H1 (cell line): ENCODE results near the gene IPO11. TPM values are rescaled to one million over a fixed set of nuclear protein-coding genes. Genes with fewer than 3 reads are reported as not detected.

Experiments used
- JUND ChIP-seq: IDR thresholded peaks from 2 replicates; pipeline ENCODE4 v1.6.1; 2011; ENCODE audit warnings: mild to moderate bottlenecking, improper control_type of control experiment, low read length
- MAFK ChIP-seq: IDR thresholded peaks from 2 replicates; pipeline ENCODE4 v1.6.1; 2012; ENCODE audit warnings: low read depth, mild to moderate bottlenecking, improper control_type of control experiment, low read length
- TAF1 ChIP-seq: IDR thresholded peaks from 2 replicates; pipeline ENCODE4 v1.6.1; 2011; ENCODE audit warnings: mild to moderate bottlenecking, low read depth, low read length
- TAF7 ChIP-seq: optimal IDR thresholded peaks from 2 replicates; pipeline ENCODE3; 2011; ENCODE audit warnings: low read depth, mild to moderate bottlenecking, inconsistent platforms, low read length, moderate library complexity, borderline replicate concordance
- polyA plus RNA-seq, 7 experiments: library from polyadenylated mRNA; depleted of rRNA in 3 of 7; stranded (reverse) in 5 of 7; unstranded in 2 of 7; fragments of >200 nt in 5 of 7; fragments of 200-250 nt in 2 of 7; gene quantifications; 1 replicate in 5 of 7; 2 replicates in 1 of 7; 4 replicates in 1 of 7; pipeline versions ENCODE4 v1.2.1 to v1.2.3, GENCODE V29; 2011 to 2013; ENCODE audit warnings: missing spikeins in 2 of 7, mixed read lengths in 2 of 7
- total RNA-seq: library from RNA; stranded (reverse); fragmentation: NEBNext Ultra II Directional; extraction: Animal tissue kit (Norgen Biotek cat#: 25700); gene quantifications from 2 replicates; pipeline ENCODE4 v1.2.1, GENCODE V29; 2021

Gene IPO11
- total and polyA plus RNA-seq, 2 of the 8 experiments (the other 6 are each of a cell fraction or from before 2014, with no cell fraction given) = 23.6 to 64.4 TPM

- TF ChIP-seq TAF7 (no peak), MAFK (no peak), TAF1 (no peak), JUND (no peak)
These were observed 148.2 kb downstream of the IPO11 start (continued) for GRCh38 chr5:62560786-62561185.
